NOMO-1 (cell line): Measurements from ENCODE around the gene MEGF8.

Source experiments
- DNase-seq, 2 experiments: peaks; one replicate each; lab custom pipeline; 2025; ENCODE audit not compliant: unreplicated experiment in 2 of 2; lab: John Stamatoyannopoulos, UW

Gene MEGF8

GRCh38 chr19:42409477-42409876 lies 84.0 kb downstream of the MEGF8 start:
- no peak for DNase-seq

GRCh38 chr19:42410371-42410770 lies 84.9 kb downstream of the MEGF8 start:
- no peak for DNase-seq

- DNase-seq: no peak
Measured at GRCh38 chr19:42411581-42412178, 86.2 kb downstream of the MEGF8 start.

GRCh38 chr19:42412227-42412626 lies 86.8 kb downstream of the MEGF8 start:
- no peak for DNase-seq

GRCh38 chr19:42412661-42413076 lies 87.2 kb downstream of the MEGF8 start:
- DNase-seq: no peak

GRCh38 chr19:42419309-42419708 lies 93.9 kb downstream of the MEGF8 start:
- DNase-seq: no peak

- peak in 1 of 2 experiments; percentile 42 for DNase-seq
Measured at GRCh38 chr19:42420055-42420544, 94.7 kb downstream of the MEGF8 start.

- DNase-seq: no peak
Measured at GRCh38 chr19:42421101-42421500, 95.7 kb downstream of the MEGF8 start.

- DNase-seq: no peak
Measured at GRCh38 chr19:42421591-42422031, 96.2 kb downstream of the MEGF8 start.

- peak; percentile 28 to 29 for DNase-seq
Measured at GRCh38 chr19:42422092-42422900, 96.9 kb downstream of the MEGF8 start.

GRCh38 chr19:42422901-42423461 lies 97.5 kb downstream of the MEGF8 start:
- DNase-seq: peak; percentile 27 to 30

GRCh38 chr19:42423462-42424344 lies 98.3 kb downstream of the MEGF8 start:
- peak; percentile 89 to 91 for DNase-seq

- no peak for DNase-seq
Measured at GRCh38 chr19:42424345-42424707, 98.9 kb downstream of the MEGF8 start.

- no peak for DNase-seq
Measured at GRCh38 chr19:42424712-42425131, 99.3 kb downstream of the MEGF8 start.

- DNase-seq: no peak
Measured at GRCh38 chr19:42426643-42427042, 101.2 kb downstream of the MEGF8 start.

- no peak for DNase-seq
Measured at GRCh38 chr19:42427313-42427712, 101.9 kb downstream of the MEGF8 start, which contains the start of gene LIPE. Gene LIPE (minus strand): TSS chr19:42427388. CDS start chr19:42427149, 239 bp downstream.
